Measurements from ENCODE around the gene SKAP1. TPM values are rescaled to one million over a fixed set of nuclear protein-coding genes. Genes with fewer than 3 reads are reported as not detected.

The SKAP1 gene
- total RNA-seq, 1 donor from 2014 or later = 0.49 TPM

DNA sequence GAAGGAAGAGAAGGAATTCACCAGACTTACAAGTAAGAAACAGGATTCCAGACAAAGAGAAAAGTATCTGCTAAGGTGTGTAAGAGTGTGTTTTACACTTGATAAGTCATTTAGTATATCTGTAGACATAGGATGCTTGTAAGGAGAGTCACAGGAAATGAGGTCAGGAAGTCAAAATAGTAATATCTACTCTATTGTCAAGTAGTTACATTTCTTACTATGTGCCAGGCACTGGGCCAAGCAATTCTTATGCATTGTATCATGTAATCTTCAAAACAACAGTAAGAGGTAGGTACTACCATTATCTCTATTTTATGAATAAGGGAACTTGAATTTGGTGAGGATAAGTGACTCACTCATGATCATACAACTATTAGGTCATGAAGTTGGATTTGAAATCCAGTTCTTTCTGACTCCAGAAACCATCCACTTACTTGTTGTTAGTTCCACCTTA is 193.3 kb downstream of the SKAP1 start:
- H3K36me3 Mint-ChIP-seq (ENCODE audit: low read depth) = no peaks in the 10 kb centered on the region

DNA sequence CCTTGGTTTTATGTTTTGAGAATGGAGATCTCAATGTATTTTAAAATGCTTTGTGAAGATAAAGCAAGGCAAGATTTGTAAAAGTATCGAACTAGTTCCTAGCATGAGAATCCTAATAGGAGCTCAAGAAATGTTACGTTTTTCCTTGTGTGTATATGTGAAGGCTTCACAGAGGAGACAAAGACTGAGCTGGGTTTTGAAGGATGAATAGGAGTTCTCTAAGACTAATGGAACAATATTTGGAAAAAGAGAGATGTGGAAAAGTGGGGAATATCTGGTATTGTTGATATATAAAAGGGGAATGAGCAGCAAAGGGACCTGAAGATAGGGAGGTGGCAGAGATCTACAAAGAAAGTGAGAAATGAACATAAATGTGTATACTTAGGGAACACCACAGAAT is 195.1 kb downstream of the SKAP1 start:
- TF ChIP-seq, protein P1, sequence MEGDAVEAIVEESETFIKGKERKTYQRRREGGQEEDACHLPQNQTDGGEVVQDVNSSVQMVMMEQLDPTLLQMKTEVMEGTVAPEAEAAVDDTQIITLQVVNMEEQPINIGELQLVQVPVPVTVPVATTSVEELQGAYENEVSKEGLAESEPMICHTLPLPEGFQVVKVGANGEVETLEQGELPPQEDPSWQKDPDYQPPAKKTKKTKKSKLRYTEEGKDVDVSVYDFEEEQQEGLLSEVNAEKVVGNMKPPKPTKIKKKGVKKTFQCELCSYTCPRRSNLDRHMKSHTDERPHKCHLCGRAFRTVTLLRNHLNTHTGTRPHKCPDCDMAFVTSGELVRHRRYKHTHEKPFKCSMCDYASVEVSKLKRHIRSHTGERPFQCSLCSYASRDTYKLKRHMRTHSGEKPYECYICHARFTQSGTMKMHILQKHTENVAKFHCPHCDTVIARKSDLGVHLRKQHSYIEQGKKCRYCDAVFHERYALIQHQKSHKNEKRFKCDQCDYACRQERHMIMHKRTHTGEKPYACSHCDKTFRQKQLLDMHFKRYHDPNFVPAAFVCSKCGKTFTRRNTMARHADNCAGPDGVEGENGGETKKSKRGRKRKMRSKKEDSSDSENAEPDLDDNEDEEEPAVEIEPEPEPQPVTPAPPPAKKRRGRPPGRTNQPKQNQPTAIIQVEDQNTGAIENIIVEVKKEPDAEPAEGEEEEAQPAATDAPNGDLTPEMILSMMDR (conservative IDR thresholded peaks at IDR 0.05) = no peak

More for the DNA sequence above, 193.3 kb downstream of the SKAP1 start:
- Mint-ChIP-seq H3K4me1 (peaks cover 20% of the 10 kb centered on the region), H3K4me3 (no peak overlapping the region), H3K27ac (ENCODE audit: unreplicated experiment) (no peak overlapping the region), H3K27me3 (ENCODE audit: low read depth) (peaks cover 42% of the 10 kb centered on the region), H3K9me3 (peaks cover 4% of the 10 kb centered on the region)
- TF ChIP-seq, protein P1 (conservative IDR thresholded peaks at IDR 0.05) = no peak
- DNase-seq (ENCODE audit: low read depth, low spot score) = no peak

DNA sequence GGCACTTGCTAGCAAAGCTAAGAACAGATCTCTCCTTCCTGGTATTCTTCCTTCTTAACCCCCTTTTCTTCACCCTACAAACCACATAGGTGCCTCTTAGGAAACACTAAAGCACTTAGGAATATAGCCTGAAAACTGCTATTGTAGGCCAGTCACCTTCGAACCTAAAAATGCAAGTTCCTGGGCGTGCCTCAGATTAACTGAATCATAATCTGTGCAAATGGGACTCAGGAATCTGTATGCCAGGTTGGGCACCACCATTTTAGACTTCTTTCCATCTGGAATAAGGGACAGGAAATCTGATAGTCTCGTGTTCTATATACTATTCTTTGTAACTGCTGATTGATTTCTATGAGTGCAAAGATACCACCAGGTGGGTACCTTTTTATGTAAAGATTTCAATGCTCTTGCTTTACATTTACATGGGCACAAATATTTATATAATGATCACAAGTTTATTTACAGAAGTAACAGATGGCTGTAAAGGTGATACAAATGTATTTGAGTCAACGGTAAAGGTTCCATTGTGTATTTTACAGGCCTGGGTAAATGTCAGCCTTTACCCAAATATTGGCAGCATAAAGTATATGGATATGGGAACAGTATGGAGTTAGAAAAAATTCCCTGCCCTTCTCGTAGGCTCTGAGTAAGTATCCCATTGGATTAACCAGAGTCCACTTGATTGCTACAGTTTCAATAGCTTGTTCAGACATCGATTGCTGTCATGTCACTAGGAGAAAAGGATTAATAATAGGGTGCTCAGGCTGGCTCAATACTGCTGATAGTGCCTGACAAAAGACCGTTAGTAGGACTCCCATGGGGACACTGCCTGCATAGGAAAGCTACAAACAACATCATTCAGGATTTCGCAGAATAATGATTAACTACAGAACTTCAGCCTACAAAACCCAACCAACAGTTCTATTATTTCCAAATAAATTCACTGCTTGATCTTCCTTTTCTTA is 197.7 kb downstream of the SKAP1 start:
- Mint-ChIP-seq H3K36me3 (ENCODE audit: low read depth) (no peaks in the 10 kb centered on the region), H3K4me1 (no peaks in the 10 kb centered on the region), H3K27ac (ENCODE audit: unreplicated experiment) (no peak overlapping the region), H3K27me3 (ENCODE audit: low read depth) (peaks cover 83% of the 10 kb centered on the region), H3K9me3 (no peaks in the 10 kb centered on the region), H3K4me3 (no peak overlapping the region)
- no peak for DNase-seq (ENCODE audit: low read depth, low spot score)
- TF ChIP-seq, protein P1 (conservative IDR thresholded peaks at IDR 0.05) = no peak

More for the DNA sequence above, 195.1 kb downstream of the SKAP1 start:
- Mint-ChIP-seq H3K4me1 (peaks cover 9% of the 10 kb centered on the region), H3K9me3 (peaks cover 4% of the 10 kb centered on the region), H3K36me3 (ENCODE audit: low read depth) (no peaks in the 10 kb centered on the region), H3K27ac (ENCODE audit: unreplicated experiment) (no peak overlapping the region), H3K27me3 (ENCODE audit: low read depth) (peaks cover 60% of the 10 kb centered on the region), H3K4me3 (no peak overlapping the region)
- no peak for DNase-seq (ENCODE audit: low read depth, low spot score)

DNA sequence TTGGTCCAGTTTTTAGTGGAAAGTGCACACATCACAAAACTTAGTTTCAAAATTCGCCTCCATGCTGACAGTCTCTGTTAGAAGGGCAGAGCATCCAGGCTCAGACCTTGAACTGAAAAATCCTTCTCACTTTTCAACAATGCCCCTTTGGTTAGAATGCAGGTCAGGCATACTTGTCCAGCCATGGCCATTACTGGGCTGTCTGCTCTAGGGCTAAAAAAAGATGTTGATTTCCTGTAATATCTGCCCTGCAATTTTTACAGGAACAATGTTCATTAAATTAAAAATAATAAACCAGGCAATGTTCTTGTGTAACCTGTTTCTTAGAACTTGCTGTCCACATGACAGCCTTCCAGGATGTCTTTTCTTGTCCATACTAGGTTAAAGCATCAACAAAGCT is 200.1 kb downstream of the SKAP1 start:
- Mint-ChIP-seq H3K36me3 (ENCODE audit: low read depth) (no peaks in the 10 kb centered on the region), H3K4me3 (no peak overlapping the region), H3K27ac (ENCODE audit: unreplicated experiment) (no peak overlapping the region), H3K27me3 (ENCODE audit: low read depth) (peaks cover 94% of the 10 kb centered on the region), H3K4me1 (no peaks in the 10 kb centered on the region), H3K9me3 (no peaks in the 10 kb centered on the region)
- DNase-seq (ENCODE audit: low read depth, low spot score) = no peak
- TF ChIP-seq, protein P1 (conservative IDR thresholded peaks at IDR 0.05) = no peak

DNA sequence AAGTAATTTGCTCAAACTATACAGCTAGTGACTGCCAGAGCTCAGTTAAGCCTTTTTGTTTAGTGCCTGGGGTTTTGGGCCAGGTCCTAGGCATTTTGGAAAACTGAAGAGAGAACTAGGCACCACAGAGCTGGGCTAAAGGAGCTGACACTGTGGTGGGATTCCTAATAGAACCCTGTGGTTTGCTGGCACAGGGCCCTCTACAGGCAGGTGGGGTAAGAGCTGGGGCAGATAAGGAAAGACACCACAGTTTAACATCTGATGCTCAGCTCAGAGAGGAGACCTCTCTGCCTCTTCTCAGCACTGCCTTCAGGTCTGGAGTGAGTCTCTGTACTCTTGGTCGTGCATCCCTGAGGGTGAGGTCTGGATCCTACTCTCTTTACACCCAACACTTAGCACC is 201.3 kb downstream of the SKAP1 start:
- DNase-seq (ENCODE audit: low read depth, low spot score) = no peak
- Mint-ChIP-seq H3K36me3 (ENCODE audit: low read depth) (no peaks in the 10 kb centered on the region), H3K9me3 (no peaks in the 10 kb centered on the region), H3K4me1 (no peaks in the 10 kb centered on the region), H3K27me3 (ENCODE audit: low read depth) (peaks cover 93% of the 10 kb centered on the region), H3K4me3 (no peak overlapping the region), H3K27ac (ENCODE audit: unreplicated experiment) (no peak overlapping the region)
- TF ChIP-seq, protein P1 (conservative IDR thresholded peaks at IDR 0.05) = no peak

Measured in neural crest cell (in vitro differentiated cells).